Measurements from ENCODE around the gene TTC4.

The TTC4 gene

DNA sequence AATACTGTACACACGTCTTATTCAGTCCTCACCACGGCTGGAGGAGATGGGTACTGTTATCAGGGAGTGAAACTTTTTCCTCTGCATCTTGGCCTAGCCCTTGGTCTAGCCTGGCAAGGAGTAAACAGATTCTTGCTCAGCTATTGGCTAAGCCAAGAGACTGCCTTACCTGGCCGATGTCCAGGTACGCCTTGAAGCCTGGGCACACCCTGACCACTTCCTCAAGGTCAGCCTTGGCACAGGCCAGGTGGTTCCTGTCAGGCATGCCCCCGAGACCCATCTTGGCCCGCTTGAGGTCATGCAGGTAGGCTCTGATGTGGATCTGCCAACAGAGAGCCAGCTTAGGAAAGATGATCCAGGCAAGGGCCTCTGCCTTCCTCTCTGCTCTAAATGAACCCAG lies 66.5 kb downstream of the TTC4 start:
- TF ChIP-seq, protein P1, sequence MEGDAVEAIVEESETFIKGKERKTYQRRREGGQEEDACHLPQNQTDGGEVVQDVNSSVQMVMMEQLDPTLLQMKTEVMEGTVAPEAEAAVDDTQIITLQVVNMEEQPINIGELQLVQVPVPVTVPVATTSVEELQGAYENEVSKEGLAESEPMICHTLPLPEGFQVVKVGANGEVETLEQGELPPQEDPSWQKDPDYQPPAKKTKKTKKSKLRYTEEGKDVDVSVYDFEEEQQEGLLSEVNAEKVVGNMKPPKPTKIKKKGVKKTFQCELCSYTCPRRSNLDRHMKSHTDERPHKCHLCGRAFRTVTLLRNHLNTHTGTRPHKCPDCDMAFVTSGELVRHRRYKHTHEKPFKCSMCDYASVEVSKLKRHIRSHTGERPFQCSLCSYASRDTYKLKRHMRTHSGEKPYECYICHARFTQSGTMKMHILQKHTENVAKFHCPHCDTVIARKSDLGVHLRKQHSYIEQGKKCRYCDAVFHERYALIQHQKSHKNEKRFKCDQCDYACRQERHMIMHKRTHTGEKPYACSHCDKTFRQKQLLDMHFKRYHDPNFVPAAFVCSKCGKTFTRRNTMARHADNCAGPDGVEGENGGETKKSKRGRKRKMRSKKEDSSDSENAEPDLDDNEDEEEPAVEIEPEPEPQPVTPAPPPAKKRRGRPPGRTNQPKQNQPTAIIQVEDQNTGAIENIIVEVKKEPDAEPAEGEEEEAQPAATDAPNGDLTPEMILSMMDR (IDR thresholded peaks at IDR 0.05; ENCODE audit: extremely low read depth, insufficient read depth, missing control alignments), result no peak
- DNase-seq (ENCODE audit: low spot score), result no peak
- in situ Hi-C loops (cut with MboI; ENCODE audit: low pct_unique_long_range_greater_than_20kb, low sequenced_read_pairs, unreplicated experiment), result no loop called here

DNA sequence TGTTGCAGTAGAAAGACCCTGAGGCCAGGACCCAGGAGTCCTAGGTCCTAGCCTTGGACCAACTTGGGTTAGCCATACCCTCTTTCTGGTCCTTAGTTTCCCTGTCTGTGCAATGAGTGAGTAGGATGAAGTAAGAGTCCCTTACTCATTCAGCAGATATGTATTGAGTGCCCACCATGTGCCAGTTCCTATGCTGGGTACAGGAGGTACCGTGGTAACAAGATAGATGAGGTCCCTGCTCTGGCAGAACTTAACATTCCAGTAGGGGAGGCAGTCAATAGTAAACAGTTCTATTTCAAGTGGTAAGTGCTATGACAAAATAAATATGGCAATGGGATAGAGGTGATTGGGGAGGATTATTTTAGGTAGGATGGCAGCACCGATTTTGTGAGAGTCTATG lies 66.9 kb downstream of the TTC4 start:
- no peak for DNase-seq (ENCODE audit: low spot score)
- in situ Hi-C loops (cut with MboI; ENCODE audit: low pct_unique_long_range_greater_than_20kb, low sequenced_read_pairs, unreplicated experiment), result no loop called here

DNA sequence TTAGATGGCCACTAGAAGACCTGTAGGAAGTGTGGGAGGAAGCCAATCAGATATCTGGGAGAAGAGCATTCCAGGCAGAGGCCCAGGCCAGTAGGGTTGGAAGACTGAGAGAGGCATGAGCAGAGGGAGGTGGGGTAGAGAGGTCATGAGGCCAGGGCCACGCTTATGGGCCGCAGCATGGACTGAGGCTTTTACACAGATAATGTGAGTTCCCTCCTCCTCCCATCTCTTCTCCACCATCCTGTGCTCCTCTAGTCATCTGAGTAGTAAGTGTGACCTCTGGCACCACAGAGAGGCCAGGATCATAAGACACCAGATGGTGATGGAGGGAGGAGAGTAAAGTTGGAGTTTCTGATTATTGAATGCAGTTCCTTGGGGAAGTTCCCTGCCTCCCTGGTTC lies 68.4 kb downstream of the TTC4 start:
- TF ChIP-seq, protein P1 (IDR thresholded peaks at IDR 0.05; ENCODE audit: extremely low read depth, insufficient read depth, missing control alignments), result no peak
- DNase-seq (ENCODE audit: low spot score), result no peak
- in situ Hi-C loops (cut with MboI; ENCODE audit: low pct_unique_long_range_greater_than_20kb, low sequenced_read_pairs, unreplicated experiment), result no loop called here

More for the DNA sequence above, 66.9 kb downstream of the TTC4 start:
- TF ChIP-seq, protein P1 (IDR thresholded peaks at IDR 0.05; ENCODE audit: extremely low read depth, insufficient read depth, missing control alignments), result no peak

- TF ChIP-seq, protein P1 (IDR thresholded peaks at IDR 0.05; ENCODE audit: extremely low read depth, insufficient read depth, missing control alignments), result no peak
- in situ Hi-C loops (cut with MboI; ENCODE audit: low pct_unique_long_range_greater_than_20kb, low sequenced_read_pairs, unreplicated experiment), result no loop called here
- no peak for DNase-seq (ENCODE audit: low spot score)
These were observed 71.1 kb downstream of the TTC4 start for GRCh38 chr1:54786778-54787177.

- in situ Hi-C loops (cut with MboI; ENCODE audit: low pct_unique_long_range_greater_than_20kb, low sequenced_read_pairs, unreplicated experiment), result no loop called here
- no peak for DNase-seq (ENCODE audit: low spot score)
- TF ChIP-seq, protein P1 (IDR thresholded peaks at IDR 0.05; ENCODE audit: extremely low read depth, insufficient read depth, missing control alignments), result no peak
These were observed 71.9 kb downstream of the TTC4 start for GRCh38 chr1:54787604-54788003.

DNA sequence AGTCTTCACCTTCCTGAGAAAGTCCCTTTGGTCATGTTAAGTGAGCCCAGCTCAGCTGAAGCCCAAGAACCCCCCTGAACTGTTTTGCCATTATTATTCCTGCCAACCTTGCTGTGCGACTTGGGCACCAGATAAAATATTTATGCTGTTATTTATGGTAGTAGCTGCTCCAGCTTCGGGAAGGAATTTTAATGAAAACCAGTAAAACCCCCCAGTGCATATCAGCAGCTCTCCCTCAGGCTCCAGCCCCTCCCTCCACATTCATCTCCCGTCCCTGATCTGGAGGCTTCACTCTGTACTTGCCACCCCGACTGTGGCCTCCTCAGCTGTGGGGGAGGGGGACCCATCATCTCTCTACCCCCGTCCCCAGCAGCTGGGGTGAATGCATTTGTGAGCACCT lies 72.8 kb downstream of the TTC4 start:
- in situ Hi-C loops (cut with MboI; ENCODE audit: low pct_unique_long_range_greater_than_20kb, low sequenced_read_pairs, unreplicated experiment), result no loop called here
- DNase-seq (ENCODE audit: low spot score), result no peak
- TF ChIP-seq, protein P1 (IDR thresholded peaks at IDR 0.05; ENCODE audit: extremely low read depth, insufficient read depth, missing control alignments), result no peak

All from GM13977 (cell line).